ENCODE results near the gene NLK. TPM values are rescaled to one million over a fixed set of nuclear protein-coding genes. Genes with fewer than 3 reads are reported as not detected.
"Not testable (repeated sequence)": the region's sequence is repeated elsewhere in the genome, so short reads cannot be mapped to it uniquely, and the experiment has no call there.

Gene NLK
- total RNA-seq, 2 experiments from 2014 or later, result 18.1 to 27.8 TPM

DNA sequence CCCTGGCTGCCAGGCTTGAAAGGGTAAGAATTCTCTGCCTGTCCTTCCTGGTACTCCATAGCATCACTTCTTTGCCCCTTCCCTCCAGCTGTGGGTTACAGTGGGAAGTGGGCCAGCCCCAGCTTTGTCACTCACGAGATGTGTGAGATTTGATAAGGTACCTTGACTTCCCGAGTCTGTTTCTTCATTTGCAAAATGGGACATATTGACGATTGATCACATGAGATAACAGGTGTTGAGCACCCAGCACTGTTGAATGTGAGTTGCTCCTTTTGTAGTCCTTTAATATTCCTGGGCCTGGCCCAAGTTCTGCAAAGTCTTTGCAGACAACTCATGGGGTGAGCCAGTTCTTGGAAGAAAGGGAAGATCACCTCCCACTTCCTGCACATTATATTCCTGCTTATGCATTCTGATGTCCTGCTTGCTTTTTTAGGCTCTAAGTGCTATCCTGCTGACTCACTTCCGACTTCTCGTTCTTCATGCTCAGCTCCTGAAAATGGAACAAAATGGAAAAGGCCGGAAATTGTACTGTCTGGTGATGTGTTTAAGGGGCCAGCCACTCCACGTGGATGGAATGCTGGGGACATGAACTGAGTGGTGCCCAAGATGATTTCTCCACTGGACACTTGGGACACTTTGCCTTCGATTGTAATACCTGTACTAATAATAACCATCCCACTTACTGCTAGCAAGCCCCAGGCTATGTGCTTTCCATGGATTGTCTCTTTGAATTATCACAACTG is 8.3 kb upstream of the NLK start:
- intact Hi-C loops (cut with micrococcal nuclease; ENCODE audit: unreplicated experiment), result no loop called here
- H3K36me3 ChIP-seq (ENCODE audit: insufficient read depth, low read length), result no peaks in the 10 kb centered on the region
- H3K27ac ChIP-seq (ENCODE audit: low read depth, low read length, poor library complexity, severe bottlenecking), result no peak overlapping the region
- H3K4me2 ChIP-seq (ENCODE audit: low read length), result no peak overlapping the region
- H3K79me2 ChIP-seq (ENCODE audit: insufficient read depth, low read depth, low read length), result no peaks in the 10 kb centered on the region
- H4K20me1 ChIP-seq (ENCODE audit: insufficient read depth, low read length), result no peaks in the 10 kb centered on the region
- no peak for DNase-seq (ENCODE audit: low spot score)
- no TSS peak for BruUV-seq (replicated peaks)
- H3K9me3 ChIP-seq (ENCODE audit: low read length), result no peaks in the 10 kb centered on the region
- H3K4me3 ChIP-seq (ENCODE audit: low read depth, low read length, poor library complexity, severe bottlenecking), result no peak overlapping the region
- no peak overlapping the region for H2AFZ ChIP-seq (ENCODE audit: low read length)
- ChIA-PET CTCF (ENCODE audit: unreplicated experiment) (no interaction called here), POLR2A (interaction anchor here (0.7 kb wide), 1 partner anchor 46 kb away, joined by 3 read pairs; no protein-coding TSS in a partner anchor)
- no peaks in the 10 kb centered on the region for H3K9me2 ChIP-seq (ENCODE audit: insufficient read depth, low read length)
- H3K4me1 ChIP-seq (ENCODE audit: insufficient read depth, low read length, poor library complexity, severe bottlenecking), result no peaks in the 10 kb centered on the region
- no peak for TF ChIP-seq EZH2phosphoT487 (IDR thresholded peaks at IDR 0.05; ENCODE audit: borderline replicate concordance, low read depth, low read length)
- TF ChIP-seq, protein P1, sequence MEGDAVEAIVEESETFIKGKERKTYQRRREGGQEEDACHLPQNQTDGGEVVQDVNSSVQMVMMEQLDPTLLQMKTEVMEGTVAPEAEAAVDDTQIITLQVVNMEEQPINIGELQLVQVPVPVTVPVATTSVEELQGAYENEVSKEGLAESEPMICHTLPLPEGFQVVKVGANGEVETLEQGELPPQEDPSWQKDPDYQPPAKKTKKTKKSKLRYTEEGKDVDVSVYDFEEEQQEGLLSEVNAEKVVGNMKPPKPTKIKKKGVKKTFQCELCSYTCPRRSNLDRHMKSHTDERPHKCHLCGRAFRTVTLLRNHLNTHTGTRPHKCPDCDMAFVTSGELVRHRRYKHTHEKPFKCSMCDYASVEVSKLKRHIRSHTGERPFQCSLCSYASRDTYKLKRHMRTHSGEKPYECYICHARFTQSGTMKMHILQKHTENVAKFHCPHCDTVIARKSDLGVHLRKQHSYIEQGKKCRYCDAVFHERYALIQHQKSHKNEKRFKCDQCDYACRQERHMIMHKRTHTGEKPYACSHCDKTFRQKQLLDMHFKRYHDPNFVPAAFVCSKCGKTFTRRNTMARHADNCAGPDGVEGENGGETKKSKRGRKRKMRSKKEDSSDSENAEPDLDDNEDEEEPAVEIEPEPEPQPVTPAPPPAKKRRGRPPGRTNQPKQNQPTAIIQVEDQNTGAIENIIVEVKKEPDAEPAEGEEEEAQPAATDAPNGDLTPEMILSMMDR (conservative IDR thresholded peaks at IDR 0.05; ENCODE audit: low read length), result no peak

DNA sequence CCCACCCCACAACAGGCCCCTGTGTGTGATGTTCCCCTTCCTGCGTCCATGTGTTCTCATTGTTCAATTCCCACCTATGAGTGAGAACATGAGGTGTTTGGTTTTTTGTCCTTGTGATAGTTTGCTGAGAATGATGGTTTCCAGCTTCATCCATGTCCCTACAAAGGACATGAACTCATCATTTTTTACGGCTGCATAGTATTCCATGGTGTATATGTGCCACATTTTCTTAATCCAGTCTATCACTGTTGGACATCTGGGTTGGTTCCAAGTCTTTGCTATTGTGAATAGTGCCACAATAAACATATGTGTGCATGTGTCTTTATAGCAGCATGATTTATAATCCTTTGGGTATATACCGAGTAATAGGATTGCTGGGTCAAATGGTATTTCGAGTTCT is 7.0 kb upstream of the NLK start:
- H3K9me3 ChIP-seq (ENCODE audit: low read length); H2AFZ ChIP-seq (ENCODE audit: low read length); DNase-seq (ENCODE audit: low spot score); H4K20me1 ChIP-seq (ENCODE audit: insufficient read depth, low read length); H3K4me1 ChIP-seq (ENCODE audit: insufficient read depth, low read length, poor library complexity, severe bottlenecking); H3K9me2 ChIP-seq (ENCODE audit: insufficient read depth, low read length); CTCF ChIA-PET (ENCODE audit: unreplicated experiment); intact Hi-C loops (cut with micrococcal nuclease; ENCODE audit: unreplicated experiment); H3K27ac ChIP-seq (ENCODE audit: low read depth, low read length, poor library complexity, severe bottlenecking); H3K4me2 ChIP-seq (ENCODE audit: low read length); H3K36me3 ChIP-seq (ENCODE audit: insufficient read depth, low read length); H3K4me3 ChIP-seq (ENCODE audit: low read depth, low read length, poor library complexity, severe bottlenecking); H3K79me2 ChIP-seq (ENCODE audit: insufficient read depth, low read depth, low read length); BruUV-seq (replicated peaks); POLR2A ChIA-PET: not testable (repeated sequence)

DNA sequence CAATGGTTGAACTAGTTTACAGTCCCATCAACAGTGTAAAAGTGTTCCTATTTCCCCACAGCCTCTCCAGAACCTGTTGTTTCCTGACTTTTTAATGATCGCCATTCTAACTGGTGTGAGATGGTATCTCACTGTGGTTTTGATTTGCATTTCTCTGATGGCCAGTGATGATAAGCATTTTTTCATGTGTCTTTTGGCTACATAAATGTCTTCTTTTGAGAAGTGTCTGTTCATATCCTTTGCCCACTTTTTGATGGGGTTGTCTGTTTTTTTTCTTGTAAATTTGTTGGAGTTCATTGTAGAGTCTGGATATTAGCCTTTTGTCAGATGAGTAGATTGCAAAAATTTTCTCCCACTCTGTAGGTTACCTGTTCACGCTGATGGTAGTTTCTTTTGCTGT is 6.6 kb upstream of the NLK start:
- not testable (repeated sequence) for H3K4me3 ChIP-seq (ENCODE audit: low read depth, low read length, poor library complexity, severe bottlenecking)

More for the DNA sequence above, 6.6 kb upstream of the NLK start:
- H4K20me1 ChIP-seq (ENCODE audit: insufficient read depth, low read length); DNase-seq (ENCODE audit: low spot score); H3K4me1 ChIP-seq (ENCODE audit: insufficient read depth, low read length, poor library complexity, severe bottlenecking); H3K9me3 ChIP-seq (ENCODE audit: low read length); BruUV-seq (replicated peaks); H3K36me3 ChIP-seq (ENCODE audit: insufficient read depth, low read length); H3K79me2 ChIP-seq (ENCODE audit: insufficient read depth, low read depth, low read length); H3K9me2 ChIP-seq (ENCODE audit: insufficient read depth, low read length); H2AFZ ChIP-seq (ENCODE audit: low read length); H3K27ac ChIP-seq (ENCODE audit: low read depth, low read length, poor library complexity, severe bottlenecking); CTCF ChIA-PET (ENCODE audit: unreplicated experiment); POLR2A ChIA-PET; H3K4me2 ChIP-seq (ENCODE audit: low read length); intact Hi-C loops (cut with micrococcal nuclease; ENCODE audit: unreplicated experiment): not testable (repeated sequence)

Data from OCI-LY7 (cell line).